SKM-1 (cell line): ENCODE data around the gene MRPS27.

Source experiments
- DNase-seq: peaks from one replicate; lab custom pipeline; 2025; ENCODE audit not compliant: unreplicated experiment; lab: John Stamatoyannopoulos, UW

Gene MRPS27

GRCh38 chr5:72266862-72267261 lies 53.2 kb downstream of the MRPS27 start:
- DNase-seq: no peak

- no peak for DNase-seq
Measured at GRCh38 chr5:72265032-72265877, 54.8 kb downstream of the MRPS27 start.

- DNase-seq: no peak
Measured at GRCh38 chr5:72256536-72256935, 63.5 kb downstream of the MRPS27 start.

- DNase-seq: no peak
Measured at GRCh38 chr5:72255670-72256069, 64.4 kb downstream of the MRPS27 start.

- DNase-seq: no peak
Measured at GRCh38 chr5:72255237-72255636, 64.8 kb downstream of the MRPS27 start.

GRCh38 chr5:72252574-72253155 lies 67.4 kb downstream of the MRPS27 start:
- DNase-seq: no peak

- no peak for DNase-seq
Measured at GRCh38 chr5:72252008-72252407, 68.0 kb downstream of the MRPS27 start.

- no peak for DNase-seq
Measured at GRCh38 chr5:72251386-72251785, 68.7 kb downstream of the MRPS27 start.

- DNase-seq: no peak
Measured at GRCh38 chr5:72248410-72248981, 71.5 kb downstream of the MRPS27 start.

- no peak for DNase-seq
Measured at GRCh38 chr5:72246954-72247442, 73.0 kb downstream of the MRPS27 start.

- no peak for DNase-seq
Measured at GRCh38 chr5:72245951-72246532, 74.0 kb downstream of the MRPS27 start.

- no peak for DNase-seq
Measured at GRCh38 chr5:72245546-72245945, 74.5 kb downstream of the MRPS27 start.

GRCh38 chr5:72244862-72245371 lies 75.1 kb downstream of the MRPS27 start:
- DNase-seq: no peak

GRCh38 chr5:72243706-72244105 lies 76.3 kb downstream of the MRPS27 start:
- DNase-seq: no peak

GRCh38 chr5:72242796-72243475 lies 77.1 kb downstream of the MRPS27 start:
- DNase-seq: no peak

- no peak for DNase-seq
Measured at GRCh38 chr5:72241346-72242003, 78.6 kb downstream of the MRPS27 start.

- no peak for DNase-seq
Measured at GRCh38 chr5:72238712-72239445, 81.2 kb downstream of the MRPS27 start.

GRCh38 chr5:72237879-72238278 lies 82.2 kb downstream of the MRPS27 start:
- DNase-seq: no peak

- DNase-seq: no peak
Measured at GRCh38 chr5:72237415-72237814, 82.6 kb downstream of the MRPS27 start.

- DNase-seq: no peak
Measured at GRCh38 chr5:72235725-72236124, 84.3 kb downstream of the MRPS27 start.
